Endothelial cell of hepatic sinusoid (primary cell): ENCODE results near the gene DCAF6.

Source experiments
- in situ Hi-C: cut with HindIII; loops from 2 replicates; pipeline ENCODE4 v1.10.0; 2017; ENCODE audit warnings: low sequenced_read_pairs

DCAF6 gene

GRCh38 chr1:168098534-168099320 lies 162.2 kb downstream of the DCAF6 start:
- in situ Hi-C loops, result no loop called here

- in situ Hi-C loops, result no loop called here
Measured at GRCh38 chr1:168099337-168099801, 162.9 kb downstream of the DCAF6 start.

GRCh38 chr1:168100315-168101002 lies 164.0 kb downstream of the DCAF6 start:
- in situ Hi-C loops, result no loop called here

GRCh38 chr1:168101336-168101735 lies 164.9 kb downstream of the DCAF6 start:
- in situ Hi-C loops, result no loop called here

- in situ Hi-C loops, result no loop called here
Measured at GRCh38 chr1:168102487-168102886, 166.0 kb downstream of the DCAF6 start.

- in situ Hi-C loops, result no loop called here
Measured at GRCh38 chr1:168104535-168104934, 168.1 kb downstream of the DCAF6 start.

GRCh38 chr1:168105846-168106245 lies 169.4 kb downstream of the DCAF6 start:
- in situ Hi-C loops, result no loop called here

GRCh38 chr1:168106274-168106673 lies 169.8 kb downstream of the DCAF6 start:
- in situ Hi-C loops, result no loop called here

- in situ Hi-C loops, result no loop called here
Measured at GRCh38 chr1:168110896-168111545, 174.5 kb downstream of the DCAF6 start.

GRCh38 chr1:168112673-168113305 lies 176.3 kb downstream of the DCAF6 start:
- in situ Hi-C loops, result no loop called here

GRCh38 chr1:168114845-168115244 lies 178.4 kb downstream of the DCAF6 start:
- in situ Hi-C loops, result no loop called here

- in situ Hi-C loops, result no loop called here
Measured at GRCh38 chr1:168116327-168116799, 179.9 kb downstream of the DCAF6 start.

GRCh38 chr1:168119750-168120149 lies 183.3 kb downstream of the DCAF6 start:
- in situ Hi-C loops, result no loop called here

- in situ Hi-C loops, result no loop called here
Measured at GRCh38 chr1:168121401-168122011, 185.0 kb downstream of the DCAF6 start.

GRCh38 chr1:168125051-168125450 lies 188.6 kb downstream of the DCAF6 start:
- in situ Hi-C loops, result no loop called here
